CD4-positive, alpha-beta T cell (primary cell): ENCODE measurements around the gene TSPO2. TPM values are rescaled to one million over a fixed set of nuclear protein-coding genes. Genes with fewer than 3 reads are reported as not detected.

Experiments used
- ATAC-seq: fragments of 200-7000 bp; cut with Tn5 transposase; one replicate; pipeline ENCODE4 v1.10.0; 2022; ENCODE audit warnings: mild to moderate bottlenecking; ENCODE audit not compliant: poor library complexity
- CTCF ChIA-PET: fragments of 350-600 bp; sonication (Branson Sonifier 250); formaldehyde crosslinking; loops from one replicate; lab custom pipeline; 2021; ENCODE audit warnings: antibody characterized with exemption, inconsistent platforms; lab: Charles Lee
- POLR2A ChIA-PET: fragments of 350-600 bp; sonication (Branson Sonifier 250); formaldehyde crosslinking; loops from one replicate; lab custom pipeline; 2021; ENCODE audit warnings: antibody characterized with exemption, inconsistent platforms; lab: Charles Lee
- DNase-seq, 14 experiments: peaks; one replicate each; pipeline ENCODE4 v3.0.0-alpha.2; 2013 to 2020; ENCODE audit warnings: mixed read lengths in 2 of 14
- H3K27ac ChIP-seq, 2 donors: one replicate each; pipeline versions ENCODE4 v1.5.1 to v1.7.0; 2013; ENCODE audit warnings: low read length in 2 of 2, low read depth in 1 of 2, mild to moderate bottlenecking in 1 of 2
- H3K27me3 ChIP-seq, 2 experiments: 1 replicate in 1 of 2; 2 replicates in 1 of 2; pipeline versions ENCODE4 v1.6.1 to v1.7.0; 2013; ENCODE audit warnings: low read length in 2 of 2, control low read depth in 1 of 2, mild to moderate bottlenecking in 1 of 2, moderate library complexity in 1 of 2; ENCODE audit not compliant: insufficient read depth in 2 of 2, control insufficient read depth in 1 of 2
- H3K36me3 ChIP-seq: one replicate; pipeline ENCODE4 v1.6.1; 2013; ENCODE audit warnings: low read length, control low read depth; ENCODE audit not compliant: insufficient read depth
- H3K4me1 ChIP-seq: one replicate; pipeline ENCODE4 v1.6.1; 2013; ENCODE audit warnings: low read length, control low read depth; ENCODE audit not compliant: insufficient read depth
- H3K4me3 ChIP-seq: one replicate; pipeline ENCODE4 v1.5.1; 2013; ENCODE audit warnings: mild to moderate bottlenecking, low read length, moderate library complexity
- H3K9me3 ChIP-seq, 2 experiments: 1 replicate in 1 of 2; 2 replicates in 1 of 2; pipeline versions ENCODE4 v1.6.1 to v1.7.0; 2013; ENCODE audit warnings: low read length in 2 of 2, mild to moderate bottlenecking in 2 of 2, control low read depth in 1 of 2, moderate library complexity in 1 of 2; ENCODE audit not compliant: control insufficient read depth in 1 of 2, insufficient read depth in 1 of 2
- H3K27ac Mint-ChIP-seq: one replicate; pipeline ENCODE4 v1.8.0; 2020; ENCODE audit warnings: mixed read lengths
- H3K27me3 Mint-ChIP-seq: one replicate; pipeline ENCODE4 v1.8.0; 2021; ENCODE audit warnings: mixed read lengths
- H3K36me3 Mint-ChIP-seq: one replicate; pipeline ENCODE4 v1.8.0; 2021; ENCODE audit warnings: low read depth, mixed read lengths
- H3K4me1 Mint-ChIP-seq: one replicate; pipeline ENCODE4 v1.8.0; 2021; ENCODE audit warnings: low read depth, mixed read lengths
- H3K4me3 Mint-ChIP-seq: one replicate; pipeline ENCODE4 v1.8.0; 2020; ENCODE audit warnings: mild to moderate bottlenecking, mixed read lengths
- H3K9me3 Mint-ChIP-seq: one replicate; pipeline ENCODE4 v1.8.0; 2020; ENCODE audit warnings: mixed read lengths
- CTCF ChIP-seq: fragments of 200-600 bp; IDR thresholded peaks from one replicate; pipeline ENCODE4 v1.8.0; 2022; ENCODE audit warnings: antibody characterized with exemption, mild to moderate bottlenecking
- intact Hi-C, 2 experiments: fragments of 100-400 bp; cut with DNase I in 1 of 2; cut with micrococcal nuclease in 1 of 2; formaldehyde crosslinking; loops; one replicate each; pipeline versions ENCODE4 v1.15.1 to v1.9.0; 2023 to 2025; cut with DNase I, micrococcal nuclease
- total RNA-seq, 174 experiments: library from RNA in 2 of 174; stranded (reverse) in 2 of 174; gene quantifications; one replicate each; pipeline ENCODE4 v1.2.3 and lab custom pipeline; 2021 to 2026

TSPO2 gene
- total RNA-seq, 2 experiments from 2014 or later: not detected

- Histone ChIP-seq H3K36me3 (peaks cover 18% of the 10 kb centered on the region), H3K4me1 (peaks cover 33% of the 10 kb centered on the region), H3K4me3 (no peak overlapping the region), H3K9me3 (no peaks in the 10 kb centered on the region), H3K27ac (peak overlapping the region in 1 of 2 donors; percentile 1), H3K27me3 (no peaks in the 10 kb centered on the region)
- POLR2A ChIA-PET: no interaction called here
- Mint-ChIP-seq H3K27ac (peak overlapping the region; percentile 88), H3K36me3 (peaks cover 49% of the 10 kb centered on the region), H3K9me3 (no peaks in the 10 kb centered on the region), H3K4me1 (peaks cover 71% of the 10 kb centered on the region), H3K4me3 (peak overlapping the region; percentile 93), H3K27me3 (no peaks in the 10 kb centered on the region)
- CTCF ChIA-PET: interaction anchor here (1.7 to 2.0 kb wide), 2 partner anchors 48 to 106 kb away, joined by 4 read pairs; no protein-coding TSS in a partner anchor
- TF ChIP-seq CTCF: no peak
- DNase-seq (no peak), ATAC-seq (no peak)
- intact Hi-C loops: loop anchor here in 1 of 2 experiments (5.0 to 10.0 kb wide), 2 partner anchors 241 to 1961 kb away; partner anchors contain the start of gene SAYSD1
Observed at GRCh38 chr6:41075651-41076626, 33.7 kb downstream of the TSPO2 start.

- intact Hi-C loops: loop anchor here in 1 of 2 experiments (5.0 to 10.0 kb wide), 2 partner anchors 240 to 1963 kb away; partner anchors contain the start of gene SAYSD1
Observed at GRCh38 chr6:41077536-41077935, 35.3 kb downstream of the TSPO2 start.

GRCh38 chr6:41078101-41078500 lies 35.8 kb downstream of the TSPO2 start:
- Histone ChIP-seq H3K9me3 (no peaks in the 10 kb centered on the region), H3K27ac (no peak overlapping the region), H3K4me1 (peaks cover 29% of the 10 kb centered on the region), H3K36me3 (peaks cover 30% of the 10 kb centered on the region), H3K4me3 (no peak overlapping the region), H3K27me3 (no peaks in the 10 kb centered on the region)
- H3K27ac Mint-ChIP-seq: no peak overlapping the region
- ATAC-seq (no peak), DNase-seq (no peak)
- no peak overlapping the region for H3K4me3 Mint-ChIP-seq
- H3K9me3 Mint-ChIP-seq: no peaks in the 10 kb centered on the region
- no peak for TF ChIP-seq CTCF
- H3K27me3 Mint-ChIP-seq: no peaks in the 10 kb centered on the region
- intact Hi-C loops: loop anchor here in 1 of 2 experiments (5.0 to 10.0 kb wide), 2 partner anchors 239 to 1963 kb away; partner anchors contain the start of gene SAYSD1
- ChIA-PET CTCF (no interaction called here), POLR2A (no interaction called here)
- peaks cover 53% of the 10 kb centered on the region for H3K36me3 Mint-ChIP-seq
- H3K4me1 Mint-ChIP-seq: peaks cover 77% of the 10 kb centered on the region

More at GRCh38 chr6:41077536-41077935, 35.3 kb downstream of the TSPO2 start:
- no peak for DNase-seq
- H3K9me3 ChIP-seq: no peaks in the 10 kb centered on the region
- ChIA-PET POLR2A (no interaction called here), CTCF (no interaction called here)
- no peaks in the 10 kb centered on the region for H3K27me3 ChIP-seq
- no peak overlapping the region for H3K27ac ChIP-seq
- no peak overlapping the region for H3K4me3 ChIP-seq
- peaks cover 29% of the 10 kb centered on the region for H3K4me1 ChIP-seq
- ATAC-seq: no peak
- H3K4me3 Mint-ChIP-seq: no peak overlapping the region
- H3K27me3 Mint-ChIP-seq: no peaks in the 10 kb centered on the region
- H3K27ac Mint-ChIP-seq: no peak overlapping the region
- no peaks in the 10 kb centered on the region for H3K9me3 Mint-ChIP-seq
- peaks cover 51% of the 10 kb centered on the region for H3K36me3 Mint-ChIP-seq
- peaks cover 72% of the 10 kb centered on the region for H3K4me1 Mint-ChIP-seq
- H3K36me3 ChIP-seq: peaks cover 27% of the 10 kb centered on the region
- TF ChIP-seq CTCF: no peak
